Keratinocyte (primary cell): Measurements from ENCODE around the gene NME5.

Experiments
- EZH2 ChIP-seq: IDR thresholded peaks from one replicate; pipeline ENCODE4 v1.6.1; 2012; ENCODE audit warnings: inconsistent platforms, mild to moderate bottlenecking, low read length, moderate library complexity
- TF ChIP-seq, protein P1 (sequence below), 3 experiments: IDR thresholded peaks in 1 of 3; conservative IDR thresholded peaks in 1 of 3; optimal IDR thresholded peaks in 1 of 3; 2 replicates in 2 of 3; 3 replicates in 1 of 3; pipeline versions ENCODE3 to v1.5.1; 2011; ENCODE audit warnings: low read length in 3 of 3, mild to moderate bottlenecking in 3 of 3, moderate library complexity in 2 of 3, control low read depth in 1 of 3, inconsistent platforms in 1 of 3; ENCODE audit not compliant: insufficient read depth in 2 of 3; ENCODE audit errors: extremely low read depth in 1 of 3

GRCh38 chr5:138103319-138103637 lies 36.0 kb downstream of the NME5 start:
- TF ChIP-seq, protein P1, sequence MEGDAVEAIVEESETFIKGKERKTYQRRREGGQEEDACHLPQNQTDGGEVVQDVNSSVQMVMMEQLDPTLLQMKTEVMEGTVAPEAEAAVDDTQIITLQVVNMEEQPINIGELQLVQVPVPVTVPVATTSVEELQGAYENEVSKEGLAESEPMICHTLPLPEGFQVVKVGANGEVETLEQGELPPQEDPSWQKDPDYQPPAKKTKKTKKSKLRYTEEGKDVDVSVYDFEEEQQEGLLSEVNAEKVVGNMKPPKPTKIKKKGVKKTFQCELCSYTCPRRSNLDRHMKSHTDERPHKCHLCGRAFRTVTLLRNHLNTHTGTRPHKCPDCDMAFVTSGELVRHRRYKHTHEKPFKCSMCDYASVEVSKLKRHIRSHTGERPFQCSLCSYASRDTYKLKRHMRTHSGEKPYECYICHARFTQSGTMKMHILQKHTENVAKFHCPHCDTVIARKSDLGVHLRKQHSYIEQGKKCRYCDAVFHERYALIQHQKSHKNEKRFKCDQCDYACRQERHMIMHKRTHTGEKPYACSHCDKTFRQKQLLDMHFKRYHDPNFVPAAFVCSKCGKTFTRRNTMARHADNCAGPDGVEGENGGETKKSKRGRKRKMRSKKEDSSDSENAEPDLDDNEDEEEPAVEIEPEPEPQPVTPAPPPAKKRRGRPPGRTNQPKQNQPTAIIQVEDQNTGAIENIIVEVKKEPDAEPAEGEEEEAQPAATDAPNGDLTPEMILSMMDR (optimal IDR thresholded peaks at IDR 0.05 in 1 of 3, IDR thresholded peaks at IDR 0.05 in 1 of 3, conservative IDR thresholded peaks at IDR 0.05 in 1 of 3; ENCODE audit: extremely low read depth in 1 of 3, insufficient read depth in 2 of 3, low read length in 3 of 3), result no peak
- no peak for TF ChIP-seq EZH2
